Stimulated activated CD4-positive, alpha-beta T cell treated with anti-CD3 and anti-CD28 coated beads, Interleukin-4, amount 100 ng/mL, for 48 hours (primary cell): ENCODE measurements around the gene NCKAP5L.
"Not testable (repeated sequence)": the region's sequence is repeated elsewhere in the genome, so short reads cannot be mapped to it uniquely, and the experiment has no call there.

Experiments used
- DNase-seq, 2 donors: peaks; one replicate each; pipeline ENCODE4 v3.0.0-alpha.2; 2020; ENCODE audit warnings: low read depth in 2 of 2

NCKAP5L gene

DNA sequence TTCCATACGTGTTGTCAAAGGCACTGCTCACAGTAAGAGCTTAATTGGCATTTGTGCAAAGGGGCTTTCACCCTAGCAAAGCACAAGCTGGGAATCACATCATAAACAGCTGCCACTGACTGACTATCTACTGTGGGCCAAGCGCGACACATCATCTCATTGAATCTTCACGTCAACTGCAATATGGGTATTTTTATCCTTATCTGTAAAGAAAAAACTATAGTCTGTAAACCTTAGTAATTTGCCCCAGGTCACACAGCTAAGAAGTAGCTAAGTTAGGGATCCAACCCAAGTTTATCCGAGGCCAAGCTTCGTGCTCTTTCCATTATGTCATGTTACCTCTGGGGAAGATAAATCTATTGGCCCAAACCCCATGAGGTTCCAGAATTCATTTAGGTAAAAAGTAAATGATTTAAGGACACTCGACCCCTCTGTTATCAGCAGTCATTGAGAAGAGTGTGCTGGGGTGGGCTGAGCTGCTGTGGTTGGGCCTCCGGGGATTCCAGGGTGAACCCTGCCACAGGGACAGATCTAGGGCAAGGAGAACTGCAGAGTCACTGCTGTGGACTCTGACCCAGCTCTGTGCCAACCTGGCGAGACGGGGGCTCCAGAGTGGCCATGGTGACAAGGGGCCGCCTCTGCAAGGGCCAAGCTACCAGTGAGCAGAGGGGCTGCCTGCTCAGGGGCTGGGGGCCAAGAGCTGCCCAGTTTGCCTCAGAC is 27.6 kb downstream of the NCKAP5L start:
- DNase-seq: no peak

DNA sequence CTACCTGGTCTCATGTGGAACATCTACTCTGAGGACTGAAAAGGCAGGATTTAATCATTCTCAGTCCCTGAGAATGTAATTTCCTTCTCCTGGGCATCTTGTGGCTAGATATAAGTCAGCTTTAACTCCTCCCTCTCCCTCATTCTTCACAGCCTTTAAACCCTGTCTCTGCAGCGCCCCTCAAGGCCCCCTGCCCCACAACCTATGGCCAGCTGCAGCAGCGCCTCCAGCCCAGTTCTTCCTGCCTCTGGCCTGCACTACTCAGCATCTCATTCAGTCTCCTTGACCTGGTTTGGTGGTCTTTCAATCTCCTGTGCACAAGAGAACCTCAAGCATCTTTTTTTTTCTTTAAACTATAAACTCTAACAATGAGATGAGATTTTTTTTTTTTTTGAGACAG is 29.3 kb downstream of the NCKAP5L start:
- no peak for DNase-seq

DNA sequence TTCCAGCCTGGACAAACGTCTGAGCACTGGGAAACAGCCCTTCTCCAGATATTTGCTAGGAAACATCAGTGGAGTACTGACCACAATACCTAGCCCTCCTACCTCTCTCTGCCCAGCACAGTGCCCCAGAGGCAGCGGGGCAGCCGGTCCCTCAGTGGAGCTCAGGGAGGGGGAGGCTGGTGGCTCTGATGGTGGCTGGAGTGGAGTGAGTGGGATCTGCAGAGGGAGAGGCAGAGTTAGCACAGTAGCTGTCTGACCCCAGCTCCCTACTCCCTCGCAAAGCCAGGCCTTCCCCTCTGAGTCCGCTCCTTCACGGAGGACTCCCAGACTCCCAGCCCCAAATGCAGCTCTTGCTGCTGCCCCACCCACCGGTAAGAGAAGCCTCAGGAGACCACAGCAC is 30.0 kb downstream of the NCKAP5L start:
- no peak for DNase-seq

DNA sequence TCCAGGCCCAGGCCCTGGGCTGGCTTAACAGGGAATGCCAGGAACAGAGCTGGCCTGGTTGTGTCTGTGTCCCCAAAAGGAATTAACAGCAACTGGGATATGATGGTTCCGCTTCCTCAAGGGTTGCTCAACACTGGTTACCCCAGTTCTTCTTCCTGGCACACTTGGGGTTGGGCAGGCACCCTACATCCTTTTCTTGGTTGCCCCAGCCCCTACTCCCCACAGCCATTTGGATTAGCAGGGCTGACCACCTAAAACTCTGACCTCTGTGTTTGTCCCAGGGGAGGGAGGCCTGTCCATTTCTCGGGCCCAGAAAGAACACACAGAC is 30.8 kb downstream of the NCKAP5L start:
- no peak for DNase-seq

DNA sequence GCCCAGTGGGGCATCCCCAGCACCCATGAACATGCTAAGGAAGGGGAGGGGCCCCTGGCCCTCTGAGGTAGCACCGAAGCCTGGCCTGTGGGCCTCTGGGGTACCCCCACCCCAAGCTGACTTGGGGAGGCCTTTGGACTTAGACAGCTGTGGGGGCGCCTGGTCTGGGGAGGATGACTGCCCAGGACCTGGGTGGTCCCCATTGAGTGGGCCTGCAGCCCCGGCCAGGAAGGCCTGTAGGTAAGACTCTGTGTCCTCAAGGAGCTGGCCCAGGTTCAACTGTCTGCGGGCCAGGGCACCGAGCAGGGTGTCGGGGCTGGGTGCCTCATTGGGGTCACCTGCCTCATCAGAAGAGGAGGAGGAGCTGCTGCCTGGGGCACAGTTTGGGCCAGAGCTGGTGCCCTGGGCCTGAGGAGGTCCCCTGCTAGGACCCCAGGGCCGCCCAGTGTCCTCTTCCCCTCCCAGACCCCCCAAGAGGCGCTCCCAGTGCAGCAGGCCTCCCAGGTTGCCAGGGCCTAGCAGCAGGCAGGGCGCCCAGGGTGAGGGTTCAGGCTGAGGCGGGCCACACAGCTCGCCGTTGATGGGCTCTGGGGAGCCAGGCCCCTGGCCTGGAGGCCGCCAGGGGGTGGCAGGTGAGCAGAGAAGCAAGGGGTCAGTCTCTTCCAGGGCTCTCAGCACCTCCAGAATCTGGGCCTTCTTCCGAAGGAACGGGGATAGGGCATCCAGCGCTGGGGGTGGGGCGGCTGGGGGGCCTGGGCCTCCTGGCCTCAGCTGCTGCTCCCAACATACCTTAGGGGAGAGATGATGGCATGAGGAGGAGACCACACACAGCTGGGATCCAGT is 31.4 kb downstream of the NCKAP5L start:
- DNase-seq: no peak

GRCh38 chr12:49796155-49796554 is 32.1 kb downstream of the NCKAP5L start:
- no peak for DNase-seq

GRCh38 chr12:49795654-49796105 is 32.5 kb downstream of the NCKAP5L start:
- DNase-seq: no peak

DNA sequence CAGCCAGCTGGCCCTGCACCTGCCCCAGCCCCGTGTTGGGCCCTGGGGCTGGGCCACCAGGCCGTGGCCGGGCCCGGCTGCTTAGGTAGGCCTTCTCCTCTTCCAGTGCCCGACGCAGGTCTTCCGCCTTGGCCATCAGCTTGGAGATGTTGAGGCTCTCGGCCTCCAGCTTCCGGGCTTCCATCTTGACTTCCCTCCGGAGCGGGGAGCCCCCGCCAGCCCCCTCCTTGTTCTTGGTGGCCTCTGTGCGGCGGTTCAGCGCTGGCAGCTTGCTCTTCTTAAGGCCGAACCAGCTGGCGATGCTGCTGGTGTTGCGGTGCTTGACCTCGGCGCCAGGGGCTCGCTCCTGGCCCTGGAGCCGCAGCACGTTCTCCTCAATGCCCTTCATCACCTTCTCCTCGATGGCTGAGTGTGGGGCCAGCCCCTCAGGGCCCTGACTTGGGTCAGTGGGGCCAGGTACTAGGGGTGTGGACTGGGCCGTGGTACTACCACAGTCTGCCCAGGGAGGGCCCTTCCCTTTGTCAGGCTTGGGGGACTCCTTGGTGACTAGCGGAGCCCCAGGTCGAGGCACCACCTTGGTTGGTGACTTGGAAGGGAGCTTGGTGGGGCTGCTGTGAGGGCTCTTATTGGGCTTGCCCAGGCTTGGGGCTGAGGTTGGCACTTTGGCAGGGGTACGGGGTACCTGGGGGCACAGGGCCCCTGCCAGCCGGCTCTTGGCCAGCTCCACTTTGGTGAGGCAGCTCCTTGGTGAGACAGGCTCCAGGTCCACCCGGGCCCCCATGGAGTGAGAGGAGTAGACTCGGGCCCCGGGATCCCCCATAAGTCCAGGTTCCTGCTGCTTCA is 33.2 kb downstream of the NCKAP5L start:
- DNase-seq: no peak

DNA sequence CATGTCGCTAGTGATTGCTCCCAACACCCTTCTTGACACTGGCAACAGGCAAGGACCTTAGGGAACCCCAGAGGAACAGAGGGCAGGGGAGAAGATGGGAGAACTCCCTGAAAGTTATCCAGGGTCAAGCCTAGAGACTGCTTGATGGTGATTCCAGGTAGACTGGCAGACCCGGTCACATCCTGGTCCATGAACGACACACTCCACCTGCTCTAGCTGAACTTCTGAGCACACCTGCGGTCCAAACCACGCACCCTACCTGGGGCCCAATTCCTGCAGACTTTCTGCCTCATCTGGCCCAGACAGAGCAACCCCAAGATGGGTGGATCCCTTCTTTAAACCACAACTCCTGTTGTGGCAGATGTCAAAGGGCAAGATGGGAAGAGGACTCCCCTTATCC is 34.2 kb downstream of the NCKAP5L start:
- DNase-seq: no peak

GRCh38 chr12:49793620-49794019 is 34.6 kb downstream of the NCKAP5L start:
- DNase-seq: no peak

- DNase-seq: no peak
These were observed 35.1 kb downstream of the NCKAP5L start for GRCh38 chr12:49792976-49793580.

- no peak for DNase-seq
These were observed 35.8 kb downstream of the NCKAP5L start for GRCh38 chr12:49792181-49792970.

- DNase-seq: no peak
These were observed 36.5 kb downstream of the NCKAP5L start for GRCh38 chr12:49791700-49792099.

- DNase-seq: no peak
These were observed 37.3 kb downstream of the NCKAP5L start for GRCh38 chr12:49790741-49791555.

GRCh38 chr12:49789992-49790391 is 38.2 kb downstream of the NCKAP5L start:
- DNase-seq: no peak

GRCh38 chr12:49787672-49788071 is 40.5 kb downstream of the NCKAP5L start:
- DNase-seq: no peak

DNA sequence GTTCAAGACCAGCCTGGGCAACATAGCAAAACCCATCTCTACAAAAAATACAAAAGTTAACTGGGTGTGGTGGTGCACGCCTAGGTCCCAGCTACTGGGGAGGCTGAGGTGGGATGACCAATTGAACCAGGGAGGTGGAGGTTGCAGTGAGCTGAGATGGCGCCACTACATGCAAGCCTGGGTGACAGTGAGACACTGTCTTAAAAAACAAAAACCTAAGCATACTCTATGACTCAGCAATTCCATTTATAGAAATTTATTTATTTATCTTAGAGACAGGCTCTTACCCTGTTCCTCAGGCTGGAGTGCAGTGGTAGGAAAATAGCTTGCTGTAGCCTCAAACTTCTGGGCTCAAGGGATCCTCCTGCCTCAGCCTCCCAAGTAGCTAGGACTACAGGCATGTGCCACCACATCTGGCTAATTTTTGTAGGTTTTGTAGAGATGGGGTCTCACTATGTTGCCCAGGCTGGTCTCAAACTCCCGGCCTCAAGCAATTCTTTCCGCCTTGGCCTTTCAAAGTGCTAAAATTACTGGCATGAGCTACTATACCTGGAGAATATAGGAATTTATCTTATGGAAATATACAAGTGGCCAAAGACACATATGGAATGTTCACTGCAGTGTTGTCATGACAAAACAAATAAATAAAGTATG is 43.3 kb downstream of the NCKAP5L start:
- no peak for DNase-seq

DNA sequence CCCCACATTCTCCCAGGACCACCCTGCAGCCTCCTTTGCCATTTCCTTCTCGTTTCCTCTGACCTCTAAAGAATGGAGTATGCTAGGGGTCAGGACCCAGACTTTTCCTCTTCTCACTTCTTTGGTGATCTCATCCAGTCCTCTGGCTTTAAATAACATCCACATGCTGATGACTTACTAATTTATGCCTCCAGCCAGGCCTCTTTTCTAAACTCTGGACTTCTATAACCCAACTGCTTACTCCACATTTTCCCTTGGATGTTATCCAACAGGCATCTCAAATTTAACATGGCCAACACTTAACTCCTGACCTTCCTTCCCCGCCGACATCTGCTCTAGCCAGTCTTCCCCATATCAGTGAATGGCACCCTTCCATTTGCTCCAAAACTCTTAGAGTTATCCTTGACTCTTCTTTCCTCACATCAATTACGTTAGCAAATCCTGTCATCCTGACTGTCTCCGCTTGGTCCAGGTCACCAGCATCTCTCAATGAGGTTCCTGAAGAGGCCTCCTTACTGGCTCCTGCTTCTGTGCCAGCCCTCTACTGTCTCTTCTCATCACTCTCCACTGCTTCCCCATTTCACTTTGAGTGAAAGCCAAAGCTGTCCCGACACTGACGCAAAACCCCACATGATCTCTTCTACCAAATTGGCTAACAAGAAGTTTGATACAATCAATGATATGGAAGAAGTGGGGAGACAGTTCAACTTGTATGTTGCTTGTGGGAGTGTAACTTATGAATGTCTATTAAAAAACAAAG is 44.1 kb downstream of the NCKAP5L start:
- no peak for DNase-seq

DNA sequence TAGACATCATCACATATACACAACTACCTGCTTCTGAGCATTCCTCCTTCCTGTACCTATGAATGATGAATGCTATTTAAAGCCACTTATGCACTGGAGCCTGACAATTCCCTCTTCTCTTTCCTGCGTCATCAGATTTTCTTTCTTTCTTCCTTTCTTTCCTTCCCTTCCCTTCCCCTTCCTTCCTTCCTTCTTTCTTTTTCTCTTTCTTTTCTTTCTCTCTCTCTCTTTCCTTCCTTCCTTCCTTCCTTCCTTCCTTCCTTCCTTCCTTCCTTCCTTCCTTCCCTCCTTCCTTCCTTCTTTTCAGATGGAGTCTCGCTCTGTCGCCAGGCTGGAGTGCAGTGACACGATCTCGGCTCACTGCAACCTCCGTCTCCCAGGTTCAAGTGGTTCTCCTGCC is 47.3 kb downstream of the NCKAP5L start:
- DNase-seq: not testable (repeated sequence)
